Type B pancreatic cell (in vitro differentiated cells): ENCODE results near the gene PNPLA7. TPM values are rescaled to one million over a fixed set of nuclear protein-coding genes. Genes with fewer than 3 reads are reported as not detected.

Experiments used
- DNase-seq: peaks from one replicate; pipeline ENCODE4 v3.0.0; 2021; ENCODE audit warnings: mixed read lengths; ENCODE audit not compliant: unreplicated experiment; ENCODE audit errors: extremely low spot score
- H3K27ac Mint-ChIP-seq: 2 replicates; pipeline ENCODE4 v1.8.0; 2021; ENCODE audit warnings: mild to moderate bottlenecking, mixed read lengths
- H3K27me3 Mint-ChIP-seq: 2 replicates; pipeline ENCODE4 v1.8.0; 2021; ENCODE audit warnings: mixed read lengths
- H3K36me3 Mint-ChIP-seq: 2 replicates; pipeline ENCODE4 v1.8.0; 2021; ENCODE audit warnings: mixed read lengths
- H3K4me1 Mint-ChIP-seq: one replicate; pipeline ENCODE4 v1.8.0; 2021; ENCODE audit warnings: mixed read lengths; ENCODE audit not compliant: unreplicated experiment
- H3K4me3 Mint-ChIP-seq: 2 replicates; pipeline ENCODE4 v1.8.0; 2021; ENCODE audit warnings: mild to moderate bottlenecking, mixed read lengths
- H3K9me3 Mint-ChIP-seq: 2 replicates; pipeline ENCODE4 v1.8.0; 2021; ENCODE audit warnings: mixed read lengths
- CTCF ChIP-seq: fragments of 200-600 bp; sonication (generic); conservative IDR thresholded peaks from 2 replicates; pipeline ENCODE4 v1.5.0; 2021; ENCODE audit warnings: antibody characterized with exemption, mild to moderate bottlenecking
- total RNA-seq: library from RNA; stranded (reverse); gene quantifications from 2 replicates; pipeline ENCODE4 v1.2.1, GENCODE V29; 2021; ENCODE audit warnings: low replicate concordance

Gene PNPLA7
- total RNA-seq, 1 donor from 2014 or later, result 3.1 TPM

DNA sequence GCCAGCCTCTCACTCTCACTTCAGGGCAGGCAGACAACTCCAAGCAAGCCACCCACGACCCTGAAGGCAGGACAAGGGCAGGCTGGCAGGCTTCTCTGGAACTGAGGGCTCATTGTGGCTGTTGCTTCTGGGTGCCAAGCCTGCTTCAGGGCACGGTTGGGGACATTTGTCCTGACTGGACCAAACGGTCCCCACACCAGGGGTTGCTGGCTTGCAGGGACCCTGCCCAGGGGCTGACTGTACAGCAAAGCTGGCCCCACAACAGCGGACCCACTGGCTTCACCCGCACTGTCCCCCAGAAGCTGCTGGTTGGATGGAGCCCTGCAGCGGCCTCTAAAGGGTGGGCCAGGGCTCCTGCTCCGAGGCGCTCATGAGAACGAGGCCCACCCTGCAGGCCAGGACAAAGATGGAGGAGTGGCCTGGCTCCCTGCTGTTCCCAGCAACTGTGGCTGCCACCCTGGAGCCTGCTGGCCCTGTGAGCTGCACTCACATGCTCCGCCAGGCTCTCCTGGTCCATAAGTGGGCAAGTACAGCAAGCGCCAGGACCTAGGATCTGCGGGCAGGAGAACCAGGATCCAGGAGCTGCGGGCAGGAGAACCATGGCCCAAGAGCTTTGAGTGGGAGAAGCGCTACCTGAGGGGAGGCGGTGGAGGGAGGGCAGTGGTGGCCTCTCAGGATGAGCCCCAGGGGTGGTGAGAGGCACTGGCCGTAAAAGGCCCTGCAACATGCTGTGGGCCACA is 56.7 kb downstream of the PNPLA7 start:
- Mint-ChIP-seq H3K27me3 (no peaks in the 10 kb centered on the region), H3K4me3 (no peak overlapping the region), H3K9me3 (no peaks in the 10 kb centered on the region), H3K4me1 (no peaks in the 10 kb centered on the region), H3K36me3 (no peaks in the 10 kb centered on the region), H3K27ac (no peak overlapping the region)
- no peak for DNase-seq
- no peak for TF ChIP-seq CTCF

DNA sequence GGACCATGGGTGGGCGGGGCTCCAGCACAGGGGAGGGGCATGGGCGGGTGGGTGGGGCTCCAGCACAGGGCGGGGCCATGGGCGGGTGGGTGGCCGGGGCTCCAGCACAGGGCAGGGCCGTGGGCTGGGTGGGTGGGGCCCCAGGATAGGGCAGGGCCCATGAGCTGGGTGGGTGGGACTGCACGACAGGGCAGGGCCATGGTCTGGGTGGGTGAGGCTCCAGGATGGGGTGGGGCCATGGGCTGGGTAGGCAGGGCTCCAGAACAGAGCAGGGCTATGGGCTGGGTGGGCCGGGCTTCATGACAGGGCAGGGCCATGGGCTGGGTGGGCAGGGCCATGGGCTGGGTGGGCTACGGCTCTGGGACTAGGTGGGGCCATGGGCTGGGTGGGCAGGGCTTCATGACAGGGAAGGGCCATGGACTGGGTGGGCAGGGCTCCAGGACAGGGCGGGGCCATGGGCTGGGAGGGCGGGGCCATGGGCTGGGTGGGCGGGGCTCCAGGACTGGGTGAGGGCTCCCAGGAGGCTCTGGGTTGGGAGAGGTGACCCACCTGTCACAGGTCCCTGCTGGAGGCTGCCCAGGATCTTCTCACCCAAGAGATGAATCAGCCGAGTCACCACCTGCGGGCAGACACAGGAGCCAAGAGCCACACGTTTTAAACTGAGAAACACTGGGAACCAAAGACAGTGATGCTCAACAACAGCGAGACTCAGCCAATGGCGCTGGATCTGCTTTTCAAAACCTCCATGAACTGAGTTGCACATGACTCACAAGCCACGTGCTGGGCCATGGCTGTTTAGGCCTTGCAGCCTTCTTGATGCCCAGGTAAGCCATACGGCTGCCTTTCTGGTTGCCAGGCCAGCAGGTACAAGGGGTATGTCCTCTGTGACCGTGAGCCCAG is 57.5 kb downstream of the PNPLA7 start:
- TF ChIP-seq CTCF, result no peak
- no peaks in the 10 kb centered on the region for H3K27me3 Mint-ChIP-seq
- no peak for DNase-seq
- H3K4me1 Mint-ChIP-seq, result no peaks in the 10 kb centered on the region
- no peak overlapping the region for H3K27ac Mint-ChIP-seq
- H3K36me3 Mint-ChIP-seq, result no peaks in the 10 kb centered on the region
- no peak overlapping the region for H3K4me3 Mint-ChIP-seq
- no peaks in the 10 kb centered on the region for H3K9me3 Mint-ChIP-seq

DNA sequence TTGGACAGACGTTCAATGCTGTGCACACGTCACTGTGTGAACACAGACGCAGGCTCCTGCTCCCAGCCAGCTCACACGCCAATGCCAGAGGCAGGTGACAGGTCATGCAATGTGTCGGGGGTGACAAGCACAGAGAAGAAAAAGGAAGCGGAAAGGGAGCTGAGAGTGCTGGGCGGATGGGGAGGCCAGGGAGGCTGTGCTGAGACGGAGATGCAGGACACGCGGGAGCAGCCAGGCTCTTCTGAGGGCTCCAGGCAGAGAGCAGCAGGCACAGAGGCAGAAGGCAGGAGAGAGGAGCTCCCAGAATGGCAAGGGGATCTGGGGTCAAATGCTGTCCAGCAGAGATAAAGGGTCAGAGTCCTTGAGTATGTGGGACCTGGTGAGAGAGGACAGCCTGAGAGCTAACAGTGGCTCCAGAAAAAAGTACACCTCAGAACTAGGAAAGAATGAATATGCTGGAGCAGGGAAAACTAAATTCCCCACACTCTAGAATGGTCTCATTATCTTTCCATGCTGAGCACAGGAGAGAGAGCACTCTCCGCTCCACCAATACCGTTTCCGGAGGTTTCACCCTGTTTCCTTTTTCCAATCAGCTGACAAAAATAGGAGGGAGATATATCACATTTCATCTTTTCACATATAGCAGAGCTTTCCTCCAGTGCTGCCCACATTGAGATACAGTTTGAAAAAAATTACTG is 58.3 kb downstream of the PNPLA7 start:
- Mint-ChIP-seq H3K27ac (no peak overlapping the region), H3K27me3 (no peaks in the 10 kb centered on the region), H3K9me3 (no peaks in the 10 kb centered on the region), H3K4me1 (no peaks in the 10 kb centered on the region), H3K36me3 (no peaks in the 10 kb centered on the region), H3K4me3 (no peak overlapping the region)
- DNase-seq, result no peak
- no peak for TF ChIP-seq CTCF

- DNase-seq, result no peak
- H3K9me3 Mint-ChIP-seq, result no peaks in the 10 kb centered on the region
These were observed 59.5 kb downstream of the PNPLA7 start for GRCh38 chr9:137490532-137491186.

More at GRCh38 chr9:137490532-137491186, 59.5 kb downstream of the PNPLA7 start:
- Mint-ChIP-seq H3K27me3 (no peaks in the 10 kb centered on the region), H3K27ac (no peak overlapping the region), H3K4me1 (no peaks in the 10 kb centered on the region), H3K4me3 (no peak overlapping the region), H3K36me3 (no peaks in the 10 kb centered on the region)
- TF ChIP-seq CTCF, result no peak
